ENCODE measurements around the gene ZNF846. TPM values are rescaled to one million over a fixed set of nuclear protein-coding genes. Genes with fewer than 3 reads are reported as not detected.

The ZNF846 gene
- total RNA-seq, 1 donor from 2014 or later: 19.0 TPM

DNA sequence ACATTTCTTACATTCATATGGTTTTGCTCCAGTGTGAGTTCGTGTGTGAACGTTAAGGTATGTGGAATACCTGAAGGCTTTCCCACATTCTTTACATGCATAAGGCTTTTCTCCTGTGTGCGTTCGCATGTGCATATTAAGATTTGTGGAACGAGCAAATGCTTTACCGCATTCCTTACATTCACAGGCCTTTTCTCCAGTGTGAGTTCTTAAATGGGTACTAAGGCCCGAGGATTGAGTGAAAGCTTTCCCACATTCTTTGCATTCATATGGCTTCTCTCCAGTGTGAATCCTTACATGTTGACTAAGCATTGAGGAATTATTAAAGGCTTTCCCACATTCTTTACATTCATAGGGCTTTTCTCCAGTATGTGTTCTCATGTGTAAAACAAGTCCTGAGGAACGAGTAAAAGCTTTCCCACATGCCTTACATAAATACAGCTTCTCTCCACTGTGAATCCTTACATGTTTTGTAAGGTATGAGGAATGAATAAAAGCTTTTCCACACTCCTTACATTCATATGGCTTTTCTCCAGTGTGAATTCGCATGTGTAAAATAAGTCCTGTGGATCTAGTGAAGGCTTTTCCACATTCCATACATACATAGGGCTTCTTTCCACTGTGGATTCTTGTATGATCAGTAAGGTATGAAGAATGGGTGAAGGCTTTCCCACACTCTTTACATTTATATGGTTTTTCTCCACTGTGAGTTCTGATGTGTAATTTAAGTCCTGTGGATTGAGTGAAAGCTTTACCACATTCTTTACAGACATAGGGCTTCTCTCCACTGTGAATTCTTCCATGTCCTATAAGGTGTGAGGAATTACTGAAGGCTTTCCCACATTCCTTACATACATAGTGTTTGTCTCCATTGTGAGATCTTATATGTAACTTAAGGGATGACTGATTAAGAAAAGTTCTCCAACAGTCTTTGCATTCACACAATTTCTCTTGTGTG is 10.7 kb downstream of the ZNF846 start:
- H3K27ac Mint-ChIP-seq (ENCODE audit: unreplicated experiment): no peak overlapping the region

DNA sequence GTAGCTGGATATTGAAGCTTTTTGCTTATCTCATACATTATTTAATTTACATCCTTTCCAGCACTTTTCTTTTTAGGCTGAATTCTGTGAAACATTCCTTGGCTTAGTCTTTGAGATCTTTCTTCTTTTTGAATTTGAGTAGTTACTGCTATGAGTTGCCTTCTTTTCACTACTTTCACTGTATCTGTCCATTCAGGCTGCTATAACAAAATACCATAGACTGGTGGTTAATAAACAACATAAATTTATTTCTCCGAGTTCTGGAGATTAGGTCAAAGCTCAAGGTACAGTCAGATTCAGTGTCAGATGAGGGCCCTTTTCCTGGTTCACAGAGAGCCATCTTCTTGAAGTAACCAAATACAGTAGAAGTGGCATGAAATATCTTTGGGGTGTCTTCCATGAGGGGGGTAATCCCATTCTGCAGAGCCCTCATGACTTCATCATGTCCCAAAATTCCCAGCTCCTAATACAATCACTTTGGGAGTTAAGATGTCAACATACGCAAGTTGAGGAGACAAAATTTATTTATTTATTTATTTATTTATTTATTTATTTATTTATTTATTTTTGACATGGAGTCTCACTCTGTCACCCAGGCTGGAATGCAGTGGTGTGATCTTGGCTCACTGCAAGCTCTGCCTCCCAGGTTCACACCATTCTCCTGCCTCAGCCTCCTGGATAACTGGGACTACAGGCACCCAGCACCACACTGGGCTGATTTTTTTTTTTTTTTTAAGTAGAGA is 15.7 kb downstream of the ZNF846 start:
- peaks cover 2% of the 10 kb centered on the region for H3K27me3 Mint-ChIP-seq (ENCODE audit: unreplicated experiment)
- H3K9me3 Mint-ChIP-seq (ENCODE audit: unreplicated experiment): peaks cover 6% of the 10 kb centered on the region

More for the DNA sequence above, 10.7 kb downstream of the ZNF846 start:
- no peaks in the 10 kb centered on the region for H3K27me3 Mint-ChIP-seq (ENCODE audit: unreplicated experiment)
- no peak overlapping the region for H3K4me3 Mint-ChIP-seq (ENCODE audit: unreplicated experiment)
- H3K9me3 Mint-ChIP-seq (ENCODE audit: unreplicated experiment): peaks cover 9% of the 10 kb centered on the region
- H3K4me1 Mint-ChIP-seq (ENCODE audit: low read depth, unreplicated experiment): no peaks in the 10 kb centered on the region
- no peak for DNase-seq
- TF ChIP-seq, protein P1, sequence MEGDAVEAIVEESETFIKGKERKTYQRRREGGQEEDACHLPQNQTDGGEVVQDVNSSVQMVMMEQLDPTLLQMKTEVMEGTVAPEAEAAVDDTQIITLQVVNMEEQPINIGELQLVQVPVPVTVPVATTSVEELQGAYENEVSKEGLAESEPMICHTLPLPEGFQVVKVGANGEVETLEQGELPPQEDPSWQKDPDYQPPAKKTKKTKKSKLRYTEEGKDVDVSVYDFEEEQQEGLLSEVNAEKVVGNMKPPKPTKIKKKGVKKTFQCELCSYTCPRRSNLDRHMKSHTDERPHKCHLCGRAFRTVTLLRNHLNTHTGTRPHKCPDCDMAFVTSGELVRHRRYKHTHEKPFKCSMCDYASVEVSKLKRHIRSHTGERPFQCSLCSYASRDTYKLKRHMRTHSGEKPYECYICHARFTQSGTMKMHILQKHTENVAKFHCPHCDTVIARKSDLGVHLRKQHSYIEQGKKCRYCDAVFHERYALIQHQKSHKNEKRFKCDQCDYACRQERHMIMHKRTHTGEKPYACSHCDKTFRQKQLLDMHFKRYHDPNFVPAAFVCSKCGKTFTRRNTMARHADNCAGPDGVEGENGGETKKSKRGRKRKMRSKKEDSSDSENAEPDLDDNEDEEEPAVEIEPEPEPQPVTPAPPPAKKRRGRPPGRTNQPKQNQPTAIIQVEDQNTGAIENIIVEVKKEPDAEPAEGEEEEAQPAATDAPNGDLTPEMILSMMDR (IDR thresholded peaks at IDR 0.05; ENCODE audit: partially characterized antibody, unreplicated experiment): no peak
- peaks cover 59% of the 10 kb centered on the region for H3K36me3 Mint-ChIP-seq (ENCODE audit: unreplicated experiment)

DNA sequence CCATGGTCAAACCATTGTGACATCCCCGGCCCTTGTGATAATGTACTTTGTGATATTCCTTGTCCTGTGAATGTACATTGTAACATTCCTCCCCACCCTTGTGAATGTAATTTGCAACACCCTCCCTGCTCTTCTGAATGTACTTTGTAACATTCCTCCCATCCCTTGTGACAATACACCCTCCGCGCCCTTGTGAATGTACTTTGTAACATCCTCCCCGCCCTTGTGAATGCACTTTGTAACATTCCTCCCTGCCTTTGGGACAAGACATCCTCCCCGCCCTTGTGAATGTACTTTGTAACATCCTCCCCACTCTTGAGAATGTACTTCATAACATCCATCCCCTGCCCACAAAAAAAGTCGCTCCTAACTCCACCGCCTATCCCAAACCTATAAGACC is 17.1 kb downstream of the ZNF846 start:
- Mint-ChIP-seq H3K4me1 (ENCODE audit: low read depth, unreplicated experiment) (no peaks in the 10 kb centered on the region), H3K36me3 (ENCODE audit: unreplicated experiment) (peaks cover 31% of the 10 kb centered on the region), H3K27me3 (ENCODE audit: unreplicated experiment) (peaks cover 2% of the 10 kb centered on the region), H3K9me3 (ENCODE audit: unreplicated experiment) (peaks cover 6% of the 10 kb centered on the region), H3K27ac (ENCODE audit: unreplicated experiment) (no peak overlapping the region), H3K4me3 (ENCODE audit: unreplicated experiment) (no peak overlapping the region)
- TF ChIP-seq, protein P1 (IDR thresholded peaks at IDR 0.05; ENCODE audit: partially characterized antibody, unreplicated experiment): no peak
- no peak for DNase-seq

More for the DNA sequence above, 15.7 kb downstream of the ZNF846 start:
- TF ChIP-seq, protein P1 (IDR thresholded peaks at IDR 0.05; ENCODE audit: partially characterized antibody, unreplicated experiment): no peak
- Mint-ChIP-seq H3K4me1 (ENCODE audit: low read depth, unreplicated experiment) (no peaks in the 10 kb centered on the region), H3K4me3 (ENCODE audit: unreplicated experiment) (no peak overlapping the region), H3K27ac (ENCODE audit: unreplicated experiment) (no peak overlapping the region), H3K36me3 (ENCODE audit: unreplicated experiment) (peaks cover 43% of the 10 kb centered on the region)
- DNase-seq: no peak

DNA sequence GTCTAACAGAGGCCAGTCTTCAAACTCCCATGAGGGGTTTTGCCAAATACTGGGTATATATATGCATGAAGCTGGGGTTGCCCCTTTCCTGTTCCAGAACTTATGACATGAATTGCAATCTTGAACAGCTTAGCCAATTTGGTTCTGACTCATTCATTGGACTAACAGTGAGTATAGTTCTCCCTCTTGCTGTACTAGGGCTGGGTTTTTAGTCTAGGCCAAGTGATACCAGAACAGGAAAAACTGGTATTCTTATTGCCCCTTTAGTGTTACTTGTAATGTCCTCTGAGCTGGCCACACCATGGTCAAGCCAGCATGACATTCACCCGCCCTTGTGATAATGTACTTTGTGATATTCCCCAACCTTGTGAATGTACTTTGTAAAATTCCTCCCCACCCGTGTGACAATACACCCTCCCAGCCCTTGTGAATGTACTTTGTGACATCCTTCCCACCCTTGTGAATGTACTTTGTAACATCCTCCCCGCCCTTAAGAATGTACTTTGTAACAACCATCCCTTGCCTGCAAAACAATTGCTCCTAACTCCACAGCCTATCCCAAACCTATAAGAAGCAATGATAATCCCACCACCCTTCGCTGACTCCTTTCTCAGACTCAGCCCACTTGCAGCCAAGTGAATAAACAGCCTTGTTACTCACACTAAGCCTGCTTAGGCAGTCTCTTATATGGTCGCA is 26.9 kb downstream of the ZNF846 start:
- TF ChIP-seq, protein P1 (IDR thresholded peaks at IDR 0.05; ENCODE audit: partially characterized antibody, unreplicated experiment): no peak
- Mint-ChIP-seq H3K4me3 (ENCODE audit: unreplicated experiment) (no peak overlapping the region), H3K9me3 (ENCODE audit: unreplicated experiment) (peaks cover 1% of the 10 kb centered on the region), H3K36me3 (ENCODE audit: unreplicated experiment) (peaks cover 13% of the 10 kb centered on the region), H3K27ac (ENCODE audit: unreplicated experiment) (no peak overlapping the region), H3K4me1 (ENCODE audit: low read depth, unreplicated experiment) (no peaks in the 10 kb centered on the region), H3K27me3 (ENCODE audit: unreplicated experiment) (peaks cover 4% of the 10 kb centered on the region)
- DNase-seq: no peak
